HG03159 (cell line): ENCODE measurements around the gene PMVK.

Experiments
- ATAC-seq: cut with Tn5 transposase; IDR thresholded peaks from one replicate; pipeline ENCODE4 v1.9.1; 2021; ENCODE audit warnings: mild to moderate bottlenecking, moderate library complexity; ENCODE audit not compliant: unreplicated experiment

PMVK gene

DNA sequence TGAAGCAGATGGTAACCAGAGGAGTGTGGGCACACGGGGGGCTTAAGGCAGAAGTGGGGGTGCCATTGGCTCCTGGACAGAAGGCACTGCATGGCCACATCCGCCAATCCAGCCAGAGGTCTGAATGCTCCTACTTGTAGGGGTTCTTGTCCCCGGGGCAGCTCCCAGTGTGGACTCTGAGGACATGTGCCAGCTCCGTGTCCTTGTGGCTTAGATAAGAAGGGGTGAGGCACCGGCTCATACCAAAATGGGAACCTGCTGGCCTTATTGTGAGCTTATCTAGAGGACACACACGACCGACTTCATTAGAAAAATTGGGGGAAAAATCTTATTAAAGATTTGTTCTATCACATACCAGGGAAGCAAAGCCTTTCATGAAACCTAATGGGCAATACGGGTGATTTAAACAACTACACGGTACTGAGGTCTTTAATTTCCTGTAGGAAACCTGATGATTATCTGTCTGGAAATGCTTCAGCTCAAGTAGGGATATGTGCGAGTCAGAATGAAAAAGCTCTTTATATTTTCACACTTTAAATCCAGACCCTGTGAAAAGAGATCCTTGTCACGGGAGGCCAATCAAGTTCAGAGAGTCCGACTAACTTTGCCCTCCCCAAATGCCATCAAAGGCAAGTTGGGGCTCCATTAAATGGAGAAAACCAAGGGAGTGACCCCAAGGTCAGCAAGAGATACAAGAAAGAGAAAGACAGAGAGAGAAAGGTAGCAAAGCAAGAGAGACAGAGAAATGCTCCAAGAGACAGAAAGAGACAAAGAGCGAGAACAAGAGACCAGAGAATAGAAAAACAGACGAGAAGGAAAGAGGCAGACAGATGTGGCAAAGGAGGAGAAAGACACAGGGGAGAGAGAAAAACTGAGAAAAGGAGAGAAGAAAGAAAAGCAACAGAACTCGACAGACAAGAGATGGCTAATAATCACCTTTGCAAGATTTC lies 52.3 kb downstream of the PMVK start:
- ATAC-seq: no peak

DNA sequence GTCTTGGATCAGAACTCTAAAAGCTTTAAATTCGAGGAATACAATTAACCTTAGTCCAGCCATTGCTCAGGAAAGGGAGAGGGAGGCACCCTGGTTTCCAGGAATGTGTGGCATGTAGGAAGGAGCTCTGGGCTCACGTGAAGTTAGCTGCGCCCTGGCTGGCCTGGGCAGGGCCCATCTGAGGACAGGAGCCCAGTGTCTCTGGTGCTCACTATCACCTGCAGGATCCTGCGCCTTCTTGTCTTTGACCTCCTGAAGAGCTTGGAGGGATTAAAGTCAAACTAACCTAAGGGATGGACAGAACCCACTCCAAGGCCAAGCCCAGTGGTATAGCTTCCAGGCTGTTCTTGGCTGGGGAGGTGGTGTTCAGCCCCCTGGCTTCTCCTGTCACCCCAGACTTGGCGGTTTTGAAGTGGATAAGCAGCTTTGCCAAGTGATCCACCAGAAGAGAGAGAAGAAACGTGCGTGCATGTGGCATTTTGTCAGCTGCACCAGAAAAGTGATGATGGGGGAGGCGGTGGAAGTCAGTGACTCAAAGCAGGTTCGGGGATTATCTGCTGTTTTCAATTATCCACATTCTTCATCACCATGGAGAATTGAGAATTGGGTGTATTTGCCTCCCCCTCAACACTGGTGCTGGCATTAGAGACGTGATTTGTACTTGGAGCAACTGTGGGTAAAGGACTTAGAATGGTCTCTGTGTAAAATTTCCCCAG lies 54.5 kb downstream of the PMVK start:
- no peak for ATAC-seq

DNA sequence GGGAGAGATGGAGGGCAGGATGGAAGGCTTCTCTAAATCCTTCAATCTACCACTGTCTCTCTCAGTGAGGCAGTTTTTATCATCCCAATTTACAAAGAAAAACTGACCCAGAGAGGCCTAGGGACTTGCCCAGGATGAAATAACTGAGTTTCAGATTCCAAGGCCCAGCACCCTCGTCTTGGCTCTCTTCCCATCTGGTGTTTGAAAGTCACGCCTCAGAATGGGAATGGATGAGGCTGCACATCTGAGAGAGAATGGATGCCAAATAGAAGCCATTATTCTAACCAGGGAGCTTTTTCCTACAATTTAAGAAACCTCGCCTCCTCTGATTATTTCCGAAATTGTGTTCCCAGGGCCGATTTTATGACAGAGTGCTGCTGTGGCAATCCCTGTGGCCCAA lies 55.8 kb downstream of the PMVK start:
- no peak for ATAC-seq

DNA sequence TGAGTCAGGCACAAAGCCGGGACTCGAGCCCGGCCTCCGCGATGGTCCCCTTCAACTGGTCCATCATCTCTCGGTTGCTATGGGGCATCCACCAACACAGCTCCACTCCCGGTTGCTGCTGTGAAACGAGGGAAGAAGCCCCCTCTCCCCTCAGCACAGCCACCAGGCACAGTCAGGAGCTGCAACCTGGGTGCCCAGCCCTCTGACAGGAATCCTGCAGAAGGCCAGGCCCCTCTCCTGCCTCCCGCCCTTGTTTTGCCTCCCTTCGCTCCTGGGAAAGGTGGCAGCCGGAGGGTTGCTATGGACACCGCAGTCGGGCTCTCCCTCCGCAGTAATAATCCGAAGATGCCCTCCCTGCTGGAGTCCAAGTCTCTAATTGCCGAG lies 57.5 kb downstream of the PMVK start:
- no peak for ATAC-seq

DNA sequence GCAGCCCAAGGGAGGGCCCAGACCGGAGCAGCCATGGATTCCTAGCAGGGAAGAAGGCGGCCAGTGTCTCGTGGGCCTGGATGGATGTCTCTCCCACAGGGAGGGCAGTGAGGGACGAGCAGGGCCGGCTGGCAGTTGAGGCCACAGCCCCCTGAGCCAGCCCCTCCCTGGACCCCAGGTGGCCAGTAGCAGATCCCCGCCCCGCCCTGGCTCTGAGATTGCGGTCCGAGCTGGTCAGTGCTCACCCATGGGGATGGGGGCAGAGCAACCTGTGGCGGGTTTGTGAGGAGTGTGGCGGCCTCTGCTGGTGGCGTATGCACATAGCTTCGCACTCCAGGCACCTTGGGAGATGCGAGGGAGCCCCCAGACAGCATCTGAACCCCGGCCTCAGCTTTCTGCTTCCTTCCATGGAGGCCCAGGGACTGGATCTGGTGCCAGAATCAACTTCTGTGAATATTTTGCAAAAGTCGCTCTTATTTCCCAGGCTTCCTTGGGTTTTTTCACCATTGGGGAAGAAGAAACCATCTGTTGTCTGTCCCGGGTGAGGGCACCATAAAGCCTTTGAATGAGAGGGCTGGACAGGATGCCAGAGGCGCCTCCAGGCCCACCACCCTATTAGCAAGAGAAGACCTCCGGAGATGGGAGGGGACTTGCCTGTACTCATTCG lies 58.0 kb downstream of the PMVK start:
- ATAC-seq: no peak

DNA sequence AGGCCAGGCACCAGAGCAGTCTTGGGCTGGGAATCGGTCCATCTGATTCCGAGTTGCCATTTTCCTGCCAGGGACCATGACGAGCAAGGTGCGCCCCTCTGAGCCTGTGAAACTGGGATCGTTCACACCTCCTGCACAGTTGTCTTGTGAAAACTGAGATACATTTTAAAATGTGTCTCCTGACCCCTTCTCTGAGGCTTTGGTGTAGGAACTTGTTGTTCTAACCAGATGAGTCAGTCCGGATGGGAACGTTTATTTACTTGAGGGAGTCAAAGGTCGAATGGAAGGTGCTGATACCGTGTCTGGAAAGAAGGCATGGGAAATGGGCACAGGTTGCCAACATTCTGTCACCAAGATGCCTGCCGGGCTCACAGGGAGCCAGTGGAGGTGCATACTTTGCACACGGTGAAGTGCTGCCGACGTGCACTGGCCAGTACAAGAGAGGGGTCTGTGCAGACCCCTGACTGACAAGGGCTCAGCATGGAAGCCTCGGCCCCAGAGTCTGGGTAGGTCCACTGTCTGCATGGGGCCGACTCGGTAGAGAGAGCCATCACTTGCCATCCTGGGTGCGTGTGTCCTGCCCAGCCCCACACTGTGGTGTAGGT lies 59.0 kb downstream of the PMVK start:
- ATAC-seq: no peak

DNA sequence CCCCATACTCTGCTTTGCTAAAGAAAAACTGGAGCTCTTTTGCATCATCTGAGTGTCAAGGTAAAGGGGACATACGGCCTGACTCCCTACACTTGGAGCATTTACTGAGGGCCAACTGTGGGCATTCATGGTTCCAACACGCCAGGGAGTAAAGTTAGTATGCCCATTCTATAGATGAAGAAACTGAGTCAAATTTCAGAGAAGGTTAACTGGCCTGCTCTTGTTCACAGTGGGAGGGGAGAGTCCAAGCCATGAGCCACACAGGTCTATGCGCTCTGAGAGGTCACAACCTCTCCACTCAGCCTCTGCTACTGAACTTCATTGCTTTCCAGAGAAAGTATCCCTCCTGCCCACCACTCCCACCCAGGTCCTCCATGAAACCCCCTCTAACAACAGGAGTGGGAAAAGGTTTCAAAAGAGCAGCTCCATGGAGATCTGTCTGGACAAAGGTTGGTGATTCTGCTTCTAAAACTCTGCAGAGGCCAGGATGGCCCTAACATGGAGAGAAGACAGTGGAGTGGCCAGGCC lies 59.6 kb downstream of the PMVK start:
- no peak for ATAC-seq
